K562 (cell line): Measurements from ENCODE around the gene SIMC1. TPM values are rescaled to one million over a fixed set of nuclear protein-coding genes. Genes with fewer than 3 reads are reported as not detected.
"Not testable (repeated sequence)": the region's sequence is repeated elsewhere in the genome, so short reads cannot be mapped to it uniquely, and the experiment has no call there.

ENCODE experiments used
- ATAC-seq: fragments of 200-7000 bp; cut with Tn5 transposase; 3 replicates; pipeline ENCODE4 v1.9.1; 2020; ENCODE audit warnings: moderate library complexity
- BruUV-seq: library from RNA; stranded (reverse); fragments of 400-500 nt; replicated peaks from 2 replicates; lab custom pipeline; 2021; lab: Mats Ljungman, UMichigan
- CTCF ChIA-PET: fragments of 300-600 bp; formaldehyde crosslinking; extraction: SDS; loops from one replicate; lab custom pipeline; 2021; ENCODE audit warnings: low intra/inter-chr PET ratio; lab: Yijun Ruan, JAX
- POLR2A ChIA-PET: fragments of 300-600, 350-650 bp; sonication (Branson Sonifier 250); formaldehyde crosslinking; extraction: SDS; loops from one replicate; lab custom pipeline; 2021; ENCODE audit warnings: antibody characterized with exemption, inconsistent platforms; lab: Yijun Ruan, JAX
- DNase-seq, 4 experiments: peaks; one replicate each; pipeline versions ENCODE4 v3.0.0 to v3.0.0-alpha.2; 2011 to 2018; ENCODE audit warnings: low spot score in 3 of 4, mixed read lengths in 3 of 4; ENCODE audit errors: extremely low read depth in 1 of 4
- FAIRE-seq: peaks from 2 replicates; lab custom pipeline; 2011; peaks lifted over from hg19 to GRCh38; lab: Jason Lieb, UNC
- H2AFZ ChIP-seq: 2 replicates; pipeline ENCODE4 v1.6.0; 2011; ENCODE audit warnings: low read depth, low read length, control low read depth, inconsistent platforms
- H3K27ac ChIP-seq: fragments of 200-600 bp; 3 replicates; pipeline ENCODE4 v1.8.0; 2011; ENCODE audit warnings: low read depth, mild to moderate bottlenecking, control low read depth, inconsistent platforms, low read length, moderate library complexity, mixed read lengths; ENCODE audit errors: extremely low read depth
- H3K27me3 ChIP-seq, 2 experiments: fragments of 300-600 bp in 1 of 2; 2 replicates in 1 of 2; 3 replicates in 1 of 2; pipeline versions ENCODE4 v1.6.0 to v1.8.0; 2011; ENCODE audit warnings: inconsistent platforms in 2 of 2, low read length in 2 of 2, mild to moderate bottlenecking in 1 of 2, mixed read lengths in 1 of 2, moderate library complexity in 1 of 2; ENCODE audit not compliant: control insufficient read depth in 2 of 2, insufficient read depth in 2 of 2
- H3K36me3 ChIP-seq: fragments of 300-600 bp; 3 replicates; pipeline ENCODE4 v1.8.0; 2011; ENCODE audit warnings: mild to moderate bottlenecking, low read length, inconsistent platforms; ENCODE audit not compliant: control insufficient read depth, insufficient read depth
- H3K4me1 ChIP-seq, 2 experiments: fragments of 200-600 bp in 1 of 2; replicated peaks in 1 of 2; 2 replicates in 1 of 2; 3 replicates in 1 of 2; pipeline versions ENCODE4 v1.5.1 to v1.8.0; 2011; ENCODE audit warnings: inconsistent platforms in 2 of 2, low read length in 2 of 2, mild to moderate bottlenecking in 1 of 2, mixed read lengths in 1 of 2, moderate library complexity in 1 of 2; ENCODE audit not compliant: control insufficient read depth in 2 of 2, insufficient read depth in 2 of 2
- H3K4me2 ChIP-seq: 2 replicates; pipeline ENCODE4 v1.6.1; 2011; ENCODE audit warnings: low read length, control low read depth, inconsistent platforms, mixed read lengths; ENCODE audit not compliant: insufficient read depth
- H3K4me3 ChIP-seq: fragments of 200-600 bp; sonication (generic), shearing (Covaris generic); 2 replicates; pipeline ENCODE4 v1.5.1; 2016; ENCODE audit warnings: control low read depth, inconsistent platforms
- H3K79me2 ChIP-seq: fragments of 200-600 bp; 3 replicates; pipeline ENCODE4 v1.8.0; 2011; ENCODE audit warnings: low read length, inconsistent platforms; ENCODE audit not compliant: control insufficient read depth, insufficient read depth
- H3K9ac ChIP-seq, 2 experiments: 2 replicates each; pipeline versions ENCODE4 v1.6.0 to v1.6.1; 2011; ENCODE audit warnings: low read depth in 2 of 2, low read length in 2 of 2, control low read depth in 1 of 2, inconsistent platforms in 1 of 2, mild to moderate bottlenecking in 1 of 2, mixed read lengths in 1 of 2; ENCODE audit not compliant: insufficient read depth in 1 of 2
- H3K9me1 ChIP-seq: one replicate; pipeline ENCODE4 v1.6.0; 2011; ENCODE audit warnings: inconsistent platforms, mild to moderate bottlenecking, low read length, moderate library complexity; ENCODE audit not compliant: control insufficient read depth, insufficient read depth
- H3K9me3 ChIP-seq: replicated peaks from 2 replicates; pipeline ENCODE4 v1.5.1; 2011; ENCODE audit warnings: low read depth, low read length, inconsistent platforms; ENCODE audit not compliant: control insufficient read depth, insufficient read depth
- H4K20me1 ChIP-seq: replicated peaks from 2 replicates; pipeline ENCODE4 v1.6.1; 2011; ENCODE audit warnings: low read length, inconsistent platforms, mixed read lengths; ENCODE audit not compliant: control insufficient read depth, insufficient read depth
- WGBS: fragments of 100-300 bp; shearing (Covaris generic); methylation state at CpG from one replicate; pipeline ENCODE4 v1.1.6; 2016; ENCODE audit warnings: low coverage, mixed read lengths; ENCODE audit not compliant: insufficient coverage; ENCODE audit errors: missing lambda C conversion rate; 5-methylcytosine and 5-hydroxymethylcytosine counted together
- in situ Hi-C: fragments of 300-500 bp; cut with MboI; formaldehyde crosslinking; loops from 4 replicates; pipeline ENCODE4 v1.15.0; 2018; ENCODE audit warnings: inconsistent platforms, mixed read lengths
- intact Hi-C: fragments of 100-400 bp; cut with micrococcal nuclease; formaldehyde crosslinking; loops from 2 replicates; pipeline ENCODE4 v1.14.2; 2022
- polyA plus RNA-seq, 8 experiments: library from polyadenylated mRNA; depleted of rRNA in 4 of 8; stranded (reverse) in 5 of 8; unstranded in 3 of 8; fragments of >200 nt; fragmentation: Nextera tagmentation in 2 of 8; fragmentation: Illumina TruSeq in 1 of 8; extraction: Ambion mirVana in 2 of 8; extraction: Trizol in 1 of 8; gene quantifications; 2 replicates each; pipeline versions ENCODE4 v1.2.1 to v1.2.3, GENCODE V29; 2011 to 2014; ENCODE audit warnings: inconsistent platforms in 1 of 8, missing spikeins in 1 of 8
- total RNA-seq, 7 experiments: library from RNA; depleted of rRNA in 6 of 7; stranded (reverse); fragments of >200 nt in 6 of 7; fragmentation: Illumina TruSeq in 2 of 7; extraction: Trizol in 2 of 7; gene quantifications; 2 replicates each; pipeline versions ENCODE4 v1.2.1 to v1.2.3, GENCODE V29; 2011 to 2021; ENCODE audit warnings: low replicate concordance in 1 of 7

Gene SIMC1
- total and polyA plus RNA-seq, 9 of the 15 experiments (the other 6 are each of a cell fraction or from before 2014, with no cell fraction given): 7.2 to 36.3 (median 14.7) TPM

DNA sequence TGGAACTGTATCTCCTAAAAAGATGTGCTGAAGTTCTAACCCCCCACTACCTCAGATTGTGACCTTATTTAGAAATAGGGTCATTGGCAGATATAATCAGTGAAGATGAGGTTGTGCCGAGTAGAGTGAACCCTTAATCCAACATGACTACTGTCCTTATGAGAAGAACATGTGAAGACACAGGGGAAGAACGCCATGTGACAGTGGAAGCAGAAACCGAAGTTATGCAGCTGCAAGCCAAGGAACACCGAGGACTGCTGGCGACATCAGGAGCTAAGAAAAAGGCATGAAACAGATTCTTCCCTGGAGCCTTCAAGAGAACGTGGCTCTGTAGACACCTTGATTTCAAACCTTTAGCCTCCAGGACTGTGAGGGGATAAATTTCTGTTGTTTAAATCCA is 6.8 kb downstream of the SIMC1 start:
- H3K9me3 ChIP-seq, POLR2A ChIA-PET, FAIRE-seq, H3K4me3 ChIP-seq, H3K36me3 ChIP-seq, H3K79me2 ChIP-seq, H3K27me3 ChIP-seq, H4K20me1 ChIP-seq, intact Hi-C loops, H3K4me2 ChIP-seq, in situ Hi-C loops, ATAC-seq, H3K27ac ChIP-seq, DNase-seq, CTCF ChIA-PET, BruUV-seq, H2AFZ ChIP-seq, H3K4me1 ChIP-seq, H3K9ac ChIP-seq, H3K9me1 ChIP-seq: not testable (repeated sequence)
- WGBS: 33% methylated on average over 3 of the region's 6 CpGs

DNA sequence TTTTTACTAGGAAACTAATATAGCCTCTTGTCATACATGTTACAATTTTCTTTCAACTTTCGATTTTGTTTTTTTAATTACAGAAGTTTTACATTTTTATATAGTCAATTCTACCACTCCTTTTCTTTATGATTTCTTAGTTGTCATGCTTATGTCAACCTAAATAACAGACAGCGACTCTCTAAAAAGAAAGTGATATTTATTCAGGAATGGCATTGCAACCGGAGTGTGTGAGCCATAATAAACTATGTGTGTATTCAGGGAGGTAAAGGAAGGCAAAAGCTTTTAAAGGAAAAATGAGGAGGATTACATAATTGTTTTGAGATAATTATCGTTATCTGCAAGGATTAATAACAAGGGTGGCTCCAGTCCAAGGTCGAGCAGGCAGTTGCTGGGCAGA is 7.3 kb downstream of the SIMC1 start:
- H3K9me1 ChIP-seq, H4K20me1 ChIP-seq, H3K27ac ChIP-seq, DNase-seq, H3K9ac ChIP-seq, ATAC-seq, H2AFZ ChIP-seq, in situ Hi-C loops, CTCF ChIA-PET, H3K4me1 ChIP-seq, H3K4me2 ChIP-seq, H3K4me3 ChIP-seq, intact Hi-C loops, POLR2A ChIA-PET, H3K79me2 ChIP-seq, FAIRE-seq, H3K27me3 ChIP-seq, H3K36me3 ChIP-seq, BruUV-seq, H3K9me3 ChIP-seq: not testable (repeated sequence)
- 69% methylated on average over 4 of the region's 5 CpGs for WGBS
